Lower leg skin (tissue), 4 donors: ENCODE results near the gene SH2D2A. TPM values are rescaled to one million over a fixed set of nuclear protein-coding genes. Genes with fewer than 3 reads are reported as not detected.

Experiments
- DNase-seq, 2 donors: peaks; one replicate each; pipeline ENCODE4 v3.0.0-alpha.2; 2019; ENCODE audit warnings: low spot score in 2 of 2
- H3K4me3 ChIP-seq: fragments of 200-600 bp; sonication (generic); 2 replicates; pipeline ENCODE4 v1.5.1; 2017; ENCODE audit warnings: mild to moderate bottlenecking, low read depth; ENCODE audit not compliant: poor library complexity, severe bottlenecking
- CTCF ChIP-seq, 3 donors: fragments of 450-650 bp; IDR thresholded peaks; one replicate each; pipeline ENCODE4 v1.5.1; 2016; ENCODE audit warnings: antibody characterized with exemption in 3 of 3, mild to moderate bottlenecking in 3 of 3, moderate library complexity in 2 of 3
- POLR2A ChIP-seq, 2 donors: fragments of 450-650 bp; IDR thresholded peaks; one replicate each; pipeline ENCODE4 v1.6.1; 2016 to 2017; ENCODE audit warnings: antibody characterized with exemption in 2 of 2, mild to moderate bottlenecking in 1 of 2, moderate library complexity in 1 of 2
- WGBS, 2 donors: methylation state at CpG; one replicate each; pipeline ENCODE4 v1.1.5; 2018; 5-methylcytosine and 5-hydroxymethylcytosine counted together
- intact Hi-C: fragments of 100-400 bp; cut with DNase I; formaldehyde crosslinking; loops from one replicate; pipeline ENCODE4 v1.15.0; 2023; ENCODE audit warnings: low total_unique reads
- total RNA-seq, 4 donors: library from RNA; depleted of rRNA; stranded (reverse); fragments of >200 nt; gene quantifications; one replicate each; pipeline ENCODE4 v1.1.0, GENCODE V29; 2016

Gene SH2D2A
- total RNA-seq, 4 donors from 2014 or later = 1.5 TPM; not detected in 3

GRCh38 chr1:156803086-156803851, 13.4 kb downstream of the SH2D2A start:
- H3K4me3 ChIP-seq = no peak overlapping the region
- WGBS, 2 donors = 86 to 91% methylated on average over 13 of the region's 13 CpGs
- intact Hi-C loops = no loop called here
- TF ChIP-seq POLR2A (IDR thresholded peaks at IDR 0.05) = no peak
- TF ChIP-seq CTCF (IDR thresholded peaks at IDR 0.05) = no peak
- peak in 1 of 2 donors; percentile 77 for DNase-seq

- WGBS, 2 donors = 93 to 94% methylated on average over 8 of the region's 8 CpGs
- H3K4me3 ChIP-seq = no peak overlapping the region
- intact Hi-C loops = no loop called here
- TF ChIP-seq POLR2A (IDR thresholded peaks at IDR 0.05) (no peak), CTCF (IDR thresholded peaks at IDR 0.05) (no peak)
- DNase-seq = peak in 1 of 2 donors; percentile 74
Observed at GRCh38 chr1:156802421-156802935, 14.2 kb downstream of the SH2D2A start.

- TF ChIP-seq CTCF (IDR thresholded peaks at IDR 0.05) (no peak), POLR2A (IDR thresholded peaks at IDR 0.05) (no peak)
- peak in 1 of 2 donors; percentile 73 for DNase-seq
- intact Hi-C loops = no loop called here
Observed at GRCh38 chr1:156801409-156802121, 15.1 kb downstream of the SH2D2A start.

GRCh38 chr1:156797212-156797871, 19.3 kb downstream of the SH2D2A start:
- WGBS, 2 donors = 37 to 41% methylated on average over 4 of the region's 4 CpGs
- no peak overlapping the region for H3K4me3 ChIP-seq
- intact Hi-C loops = no loop called here
- DNase-seq = peak in 1 of 2 donors; percentile 66
- no peak for TF ChIP-seq CTCF (IDR thresholded peaks at IDR 0.05)
- TF ChIP-seq POLR2A (IDR thresholded peaks at IDR 0.05) = no peak

More at GRCh38 chr1:156801409-156802121, 15.1 kb downstream of the SH2D2A start:
- H3K4me3 ChIP-seq = no peak overlapping the region
- WGBS, 2 donors = 70 to 78% methylated on average over 6 to 7 of the region's 7 CpGs

- DNase-seq = no peak
- no peak overlapping the region for H3K4me3 ChIP-seq
- intact Hi-C loops = no loop called here
- WGBS, 2 donors = 75 to 81% methylated on average over 8 of the region's 8 CpGs
- no peak for TF ChIP-seq CTCF (IDR thresholded peaks at IDR 0.05)
- no peak for TF ChIP-seq POLR2A (IDR thresholded peaks at IDR 0.05)
Observed at GRCh38 chr1:156796340-156797097, 20.1 kb downstream of the SH2D2A start.
